A549 (cell line): Measurements from ENCODE around the gene FOSL2. TPM values are rescaled to one million over a fixed set of nuclear protein-coding genes. Genes with fewer than 3 reads are reported as not detected.
A peak's percentile ranks its signal among the peaks of the same experiment; 100 is the strongest.

Source experiments
- ATAC-seq, 2 experiments: fragments of 200-7000 bp in 1 of 2; fragments of >200 bp in 1 of 2; cut with Nextera tagmentation in 1 of 2; cut with Tn5 transposase in 1 of 2; 3 replicates each; pipeline versions ENCODE4 v1.8.0 to v1.9.1; 2018 to 2020; ENCODE audit warnings: mild to moderate bottlenecking in 1 of 2, moderate library complexity in 1 of 2
- CTCF ChIA-PET: fragments of 300-600 bp; sonication (Branson Sonifier 250); formaldehyde crosslinking; extraction: SDS; loops from one replicate; lab custom pipeline; 2021; ENCODE audit warnings: antibody characterized with exemption, inconsistent platforms; lab: Yijun Ruan, JAX
- POLR2A ChIA-PET: fragments of 350-600 bp; formaldehyde crosslinking; extraction: SDS; loops from one replicate; lab custom pipeline; 2021; ENCODE audit warnings: antibody characterized with exemption, inconsistent platforms; lab: Yijun Ruan, JAX
- DNase-seq, 2 experiments: peaks; one replicate each; pipeline versions ENCODE4 v3.0.0 to v3.0.0-alpha.2; 2011 to 2016; ENCODE audit warnings: low read depth in 1 of 2, low spot score in 1 of 2
- FAIRE-seq: peaks from 2 replicates; lab custom pipeline; 2011; peaks lifted over from hg19 to GRCh38; lab: Jason Lieb, UNC
- H3K27ac ChIP-seq, 2 experiments: fragments of >200 bp; sonication (Bioruptor Twin); formaldehyde crosslinking; 3 replicates each; pipeline ENCODE4 v1.5.1; 2016 to 2017
- H3K4me1 ChIP-seq: fragments of >200 bp; sonication (Bioruptor Twin); formaldehyde crosslinking; 3 replicates; pipeline ENCODE4 v1.6.1; 2016
- H3K4me2 ChIP-seq: fragments of >200 bp; sonication (Bioruptor Twin); formaldehyde crosslinking; 3 replicates; pipeline ENCODE4 v1.6.1; 2016
- H3K4me3 ChIP-seq: fragments of >200 bp; sonication (Bioruptor Twin); formaldehyde crosslinking; 3 replicates; pipeline ENCODE4 v1.5.1; 2016
- H3K9me3 ChIP-seq: fragments of >200 bp; sonication (Bioruptor Twin); formaldehyde crosslinking; 3 replicates; pipeline ENCODE4 v1.6.1; 2016
- BHLHE40 ChIP-seq: IDR thresholded peaks from 2 replicates; pipeline ENCODE4 v1.6.1; 2012; ENCODE audit warnings: low read depth, low read length, inconsistent platforms
- CEBPB ChIP-seq, 2 experiments: fragments of >200 bp in 1 of 2; sonication (Bioruptor Twin) in 1 of 2; formaldehyde crosslinking in 1 of 2; IDR thresholded peaks; 2 replicates each; pipeline ENCODE4 v1.6.1; 2012 to 2016
- E2F6 ChIP-seq: IDR thresholded peaks from 2 replicates; pipeline ENCODE4 v1.6.1; 2012; ENCODE audit warnings: low read depth, borderline replicate concordance
- EHMT2 ChIP-seq: fragments of 200-600 bp; sonication (generic); IDR thresholded peaks from 2 replicates; pipeline ENCODE4 v1.6.1; 2016; ENCODE audit warnings: antibody characterized with exemption, low read depth, mild to moderate bottlenecking, moderate library complexity
- FOXS1 ChIP-seq: fragments of 250-450 bp; sonication (Bioruptor Pico); IDR thresholded peaks from 2 replicates; pipeline ENCODE4 v1.5.0; 2020; ENCODE audit warnings: mild to moderate bottlenecking, moderate library complexity
- HDAC2 ChIP-seq: fragments of 200-600 bp; sonication (generic); IDR thresholded peaks from 2 replicates; pipeline ENCODE4 v1.6.1; 2016
- KDM1A ChIP-seq: fragments of 200-600 bp; sonication (generic); IDR thresholded peaks from 2 replicates; pipeline ENCODE4 v1.6.1; 2016; ENCODE audit warnings: low read depth, mild to moderate bottlenecking
- MAX ChIP-seq: IDR thresholded peaks from 2 replicates; pipeline ENCODE4 v1.6.1; 2012
- MAZ ChIP-seq: fragments of 150-350 bp; IDR thresholded peaks from 2 replicates; pipeline ENCODE4 v1.6.1; 2014; ENCODE audit warnings: antibody characterized with exemption, low read depth, low read length, borderline replicate concordance
- NR3C1 ChIP-seq: fragments of >200 bp; sonication (Bioruptor Twin); formaldehyde crosslinking; IDR thresholded peaks from 3 replicates; pipeline ENCODE4 v1.6.1; 2017
- RAD21 ChIP-seq, 2 experiments: fragments of >200 bp in 1 of 2; sonication (Bioruptor Twin) in 1 of 2; formaldehyde crosslinking in 1 of 2; IDR thresholded peaks in 1 of 2; conservative IDR thresholded peaks in 1 of 2; 2 replicates in 1 of 2; 3 replicates in 1 of 2; pipeline ENCODE4 v1.6.1; 2012 to 2018; ENCODE audit warnings: inconsistent platforms in 1 of 2
- RARB ChIP-seq: fragments of 250-450 bp; sonication (Bioruptor Pico); IDR thresholded peaks from 2 replicates; pipeline ENCODE4 v1.8.0; 2021; ENCODE audit warnings: mild to moderate bottlenecking, moderate library complexity
- TP53 ChIP-seq: fragments of 250-450 bp; sonication (Bioruptor Pico); IDR thresholded peaks from 2 replicates; pipeline ENCODE4 v1.5.0; 2021; ENCODE audit warnings: mild to moderate bottlenecking, moderate library complexity
- ZFP36 ChIP-seq: fragments of 450-650 bp; IDR thresholded peaks from 2 replicates; pipeline ENCODE4 v1.6.1; 2014; ENCODE audit warnings: borderline replicate concordance; ENCODE audit not compliant: partially characterized antibody
- WGBS: methylation state at CpG from one replicate; pipeline ENCODE4 v1.1.6; 2017; ENCODE audit errors: missing lambda C conversion rate; 5-methylcytosine and 5-hydroxymethylcytosine counted together
- polyA plus RNA-seq, 4 experiments: library from polyadenylated mRNA; depleted of rRNA in 3 of 4; stranded (reverse); fragments of >200 nt; fragmentation: RNase III in 1 of 4; extraction: RNeasy Plus Mini Kit Qiagen cat#74134 plus additional on column Dnase treatment in 1 of 4; gene quantifications; 2 replicates in 3 of 4; 3 replicates in 1 of 4; pipeline ENCODE4 v1.2.3, GENCODE V29; 2011 to 2017
- TF ChIP-seq, protein P1 (sequence below): fragments of >200 bp; sonication (Bioruptor Twin); formaldehyde crosslinking; IDR thresholded peaks from 3 replicates; pipeline ENCODE4 v1.6.1; 2016
- TF ChIP-seq, protein P2 (sequence below): fragments of 450-650 bp; IDR thresholded peaks from 2 replicates; pipeline ENCODE4 v1.6.1; 2014; ENCODE audit warnings: antibody characterized with exemption
- TF ChIP-seq, protein P3 (sequence below): fragments of 250-450 bp; sonication (Bioruptor Pico); IDR thresholded peaks from 2 replicates; pipeline ENCODE4 v1.5.0; 2021; ENCODE audit warnings: mild to moderate bottlenecking, moderate library complexity, borderline replicate concordance
- TF ChIP-seq, protein P4 (sequence below): fragments of 150-350 bp; IDR thresholded peaks from 2 replicates; pipeline ENCODE4 v1.6.1; 2014; ENCODE audit warnings: low read depth, mild to moderate bottlenecking, low read length

FOSL2 gene
- polyA plus RNA-seq, 2 of the 4 experiments (the other 2 are of a cell fraction), result 45.7 to 73.4 TPM

DNA sequence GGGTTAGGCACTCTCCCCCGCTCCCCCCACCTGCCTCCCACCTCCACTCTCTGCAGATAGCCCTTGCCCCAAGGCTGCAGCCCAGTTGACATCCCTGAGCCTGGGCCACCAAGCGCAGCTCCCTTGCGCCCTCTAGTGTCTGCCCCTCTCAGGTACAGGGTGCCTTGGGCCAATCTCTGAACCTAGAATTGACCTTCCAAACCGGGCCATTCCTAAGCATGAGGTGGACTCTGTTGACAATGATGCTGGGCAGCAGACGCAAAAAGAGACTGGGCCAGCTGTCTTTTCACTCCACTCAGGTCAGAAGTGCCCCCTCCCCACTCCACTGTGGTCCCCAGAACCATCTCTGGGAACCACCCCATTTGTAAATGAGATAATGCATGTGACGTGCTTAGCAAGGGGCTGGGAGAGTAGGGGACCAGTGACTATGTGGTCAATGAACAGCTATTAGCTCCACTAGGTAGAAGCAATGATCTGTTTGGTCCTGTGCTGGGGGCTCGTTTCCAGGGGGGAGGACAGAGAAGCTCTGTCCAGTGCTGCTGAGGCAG is 60.0 kb downstream of the FOSL2 start (continued):
- TF ChIP-seq, protein P1, sequence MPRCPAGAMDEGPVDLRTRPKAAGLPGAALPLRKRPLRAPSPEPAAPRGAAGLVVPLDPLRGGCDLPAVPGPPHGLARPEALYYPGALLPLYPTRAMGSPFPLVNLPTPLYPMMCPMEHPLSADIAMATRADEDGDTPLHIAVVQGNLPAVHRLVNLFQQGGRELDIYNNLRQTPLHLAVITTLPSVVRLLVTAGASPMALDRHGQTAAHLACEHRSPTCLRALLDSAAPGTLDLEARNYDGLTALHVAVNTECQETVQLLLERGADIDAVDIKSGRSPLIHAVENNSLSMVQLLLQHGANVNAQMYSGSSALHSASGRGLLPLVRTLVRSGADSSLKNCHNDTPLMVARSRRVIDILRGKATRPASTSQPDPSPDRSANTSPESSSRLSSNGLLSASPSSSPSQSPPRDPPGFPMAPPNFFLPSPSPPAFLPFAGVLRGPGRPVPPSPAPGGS, result no peak
- TF ChIP-seq RAD21 (conservative IDR thresholded peaks at IDR 0.05 in 1 of 2, IDR thresholded peaks at IDR 0.05 in 1 of 2), result peak; percentile 98 to 99
- TF ChIP-seq, protein P2, sequence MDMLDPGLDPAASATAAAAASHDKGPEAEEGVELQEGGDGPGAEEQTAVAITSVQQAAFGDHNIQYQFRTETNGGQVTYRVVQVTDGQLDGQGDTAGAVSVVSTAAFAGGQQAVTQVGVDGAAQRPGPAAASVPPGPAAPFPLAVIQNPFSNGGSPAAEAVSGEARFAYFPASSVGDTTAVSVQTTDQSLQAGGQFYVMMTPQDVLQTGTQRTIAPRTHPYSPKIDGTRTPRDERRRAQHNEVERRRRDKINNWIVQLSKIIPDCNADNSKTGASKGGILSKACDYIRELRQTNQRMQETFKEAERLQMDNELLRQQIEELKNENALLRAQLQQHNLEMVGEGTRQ, result no peak
- no peak for TF ChIP-seq HDAC2
- no peak for TF ChIP-seq TP53 (CRISPR knock-in tag)
- no peak for TF ChIP-seq CEBPB (IDR thresholded peaks at IDR 0.05)
- TF ChIP-seq MAZ, result peak; percentile 77; the same call in 1 of the 2 replicates
- TF ChIP-seq RARB, result no peak
- no peak for TF ChIP-seq BHLHE40
- TF ChIP-seq, protein P3, sequence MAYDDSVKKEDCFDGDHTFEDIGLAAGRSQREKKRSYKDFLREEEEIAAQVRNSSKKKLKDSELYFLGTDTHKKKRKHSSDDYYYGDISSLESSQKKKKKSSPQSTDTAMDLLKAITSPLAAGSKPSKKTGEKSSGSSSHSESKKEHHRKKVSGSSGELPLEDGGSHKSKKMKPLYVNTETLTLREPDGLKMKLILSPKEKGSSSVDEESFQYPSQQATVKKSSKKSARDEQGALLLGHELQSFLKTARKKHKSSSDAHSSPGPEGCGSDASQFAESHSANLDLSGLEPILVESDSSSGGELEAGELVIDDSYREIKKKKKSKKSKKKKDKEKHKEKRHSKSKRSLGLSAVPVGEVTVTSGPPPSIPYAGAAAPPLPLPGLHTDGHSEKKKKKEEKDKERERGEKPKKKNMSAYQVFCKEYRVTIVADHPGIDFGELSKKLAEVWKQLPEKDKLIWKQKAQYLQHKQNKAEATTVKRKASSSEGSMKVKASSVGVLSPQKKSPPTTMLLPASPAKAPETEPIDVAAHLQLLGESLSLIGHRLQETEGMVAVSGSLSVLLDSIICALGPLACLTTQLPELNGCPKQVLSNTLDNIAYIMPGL (CRISPR knock-in tag), result no peak
- TF ChIP-seq E2F6, result no peak
- TF ChIP-seq, all 56 proteins: peak for 4

- Histone ChIP-seq H3K4me3 (no peak overlapping the region), H3K27ac (peak overlapping the region in 1 of 2 experiments; percentile 87; a peak in 2 of 6 replicates), H3K4me2 (no peak overlapping the region)
- TF ChIP-seq MAX, result no peak
- no peak for TF ChIP-seq KDM1A
- TF ChIP-seq FOXS1 (CRISPR knock-in tag), result no peak
- TF ChIP-seq, protein P4, sequence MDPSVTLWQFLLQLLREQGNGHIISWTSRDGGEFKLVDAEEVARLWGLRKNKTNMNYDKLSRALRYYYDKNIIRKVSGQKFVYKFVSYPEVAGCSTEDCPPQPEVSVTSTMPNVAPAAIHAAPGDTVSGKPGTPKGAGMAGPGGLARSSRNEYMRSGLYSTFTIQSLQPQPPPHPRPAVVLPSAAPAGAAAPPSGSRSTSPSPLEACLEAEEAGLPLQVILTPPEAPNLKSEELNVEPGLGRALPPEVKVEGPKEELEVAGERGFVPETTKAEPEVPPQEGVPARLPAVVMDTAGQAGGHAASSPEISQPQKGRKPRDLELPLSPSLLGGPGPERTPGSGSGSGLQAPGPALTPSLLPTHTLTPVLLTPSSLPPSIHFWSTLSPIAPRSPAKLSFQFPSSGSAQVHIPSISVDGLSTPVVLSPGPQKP, result no peak
- TF ChIP-seq MAZ, result no peak
- TF ChIP-seq, all 56 proteins: peak for 0
- H3K4me1 ChIP-seq, result peaks cover 37% of the 10 kb centered on the region
- DNase-seq, result no peak
- ChIA-PET POLR2A (no interaction called here), CTCF (interaction anchor here (0.8 to 2.8 kb wide), 41 partner anchors 8 to 770 kb away, joined by 3 to 36 read pairs (median 6); no protein-coding TSS in a partner anchor)
- ATAC-seq, result no peak
- H3K9me3 ChIP-seq, result no peaks in the 10 kb centered on the region
- FAIRE-seq, result no peak
- WGBS, result 91% methylated on average over 7 of the region's 8 CpGs
These were observed 60.7 kb downstream of the FOSL2 start for GRCh38 chr2:28453396-28453795.

GRCh38 chr2:28454016-28454930 is 61.6 kb downstream of the FOSL2 start:
- CTCF ChIA-PET, result interaction anchor here (0.6 to 2.8 kb wide), 18 partner anchors 9 to 771 kb away, joined by 3 to 36 read pairs (median 7); no protein-coding TSS in a partner anchor

More at GRCh38 chr2:28454016-28454930, 61.6 kb downstream of the FOSL2 start:
- no peak overlapping the region for H3K4me3 ChIP-seq
- ATAC-seq (no peak), DNase-seq (no peak), FAIRE-seq (no peak)
- TF ChIP-seq EHMT2, result no peak
- TF ChIP-seq HDAC2, result no peak
- TF ChIP-seq ZFP36, result no peak
- no peak for TF ChIP-seq NR3C1
- H3K4me1 ChIP-seq, result peaks cover 28% of the 10 kb centered on the region
- no peak overlapping the region for H3K4me2 ChIP-seq
- POLR2A ChIA-PET, result no interaction called here
- peak overlapping the region in 1 of 2 experiments; percentile 17; a peak in 1 of 6 replicates for H3K27ac ChIP-seq
- H3K9me3 ChIP-seq, result no peaks in the 10 kb centered on the region
- WGBS, result 84% methylated on average over 13 of the region's 14 CpGs
